PC-3 (cell line): ENCODE data around the gene PAPPA. TPM values are rescaled to one million over a fixed set of nuclear protein-coding genes. Genes with fewer than 3 reads are reported as not detected.

Experiments
- ATAC-seq: fragments of 200-7000 bp; cut with Tn5 transposase; 2 replicates; pipeline ENCODE4 v1.9.1; 2020; ENCODE audit warnings: mild to moderate bottlenecking, moderate library complexity
- BruUV-seq: library from RNA; stranded (reverse); fragments of 400-500 nt; replicated peaks from 2 replicates; lab custom pipeline; 2021; lab: Mats Ljungman, UMichigan
- CTCF ChIA-PET: fragments of 300-600 bp; sonication (Branson Sonifier 250); formaldehyde crosslinking; loops from one replicate; lab custom pipeline; 2022; ENCODE audit warnings: antibody characterized with exemption; lab: Charles Lee
- POLR2A ChIA-PET: fragments of 300-600 bp; sonication (Branson Sonifier 250); formaldehyde crosslinking; loops from one replicate; lab custom pipeline; 2022; ENCODE audit warnings: antibody characterized with exemption; ENCODE audit not compliant: unreplicated experiment; lab: Charles Lee
- DNase-seq: peaks from one replicate; pipeline ENCODE4 v3.0.0-alpha.2; 2015
- H2AFZ ChIP-seq: fragments of 300-600 bp; sonication (generic); 2 replicates; pipeline ENCODE4 v1.6.0; 2016; ENCODE audit warnings: antibody characterized with exemption, low read length
- H3F3A ChIP-seq: fragments of 300-600 bp; sonication (generic); one replicate; pipeline ENCODE4 v1.6.0; 2017; ENCODE audit warnings: antibody characterized with exemption, low read length, control low read depth, mild to moderate bottlenecking; ENCODE audit not compliant: unreplicated experiment
- H3K27ac ChIP-seq: fragments of 300-600 bp; sonication (generic); 2 replicates; pipeline ENCODE4 v1.5.1; 2016; ENCODE audit warnings: mild to moderate bottlenecking, low read length
- H3K27me3 ChIP-seq: fragments of 300-600 bp; sonication (generic); 2 replicates; pipeline ENCODE4 v1.6.1; 2016; ENCODE audit warnings: low read length, mixed read lengths
- H3K36me3 ChIP-seq: fragments of 300-600 bp; sonication (generic); 2 replicates; pipeline ENCODE4 v1.6.1; 2016; ENCODE audit warnings: low read depth, mixed run types, low read length, mixed read lengths
- H3K4me1 ChIP-seq: fragments of 300-600 bp; sonication (generic); 2 replicates; pipeline ENCODE4 v1.5.1; 2016; ENCODE audit warnings: low read length; ENCODE audit not compliant: insufficient read depth
- H3K4me2 ChIP-seq: fragments of 300-600 bp; sonication (generic); 2 replicates; pipeline ENCODE4 v1.6.0; 2016; ENCODE audit warnings: low read length
- H3K4me3 ChIP-seq: fragments of 300-600 bp; sonication (generic); 2 replicates; pipeline ENCODE4 v1.5.1; 2016; ENCODE audit warnings: mild to moderate bottlenecking, low read length, mixed read lengths
- H3K79me2 ChIP-seq: fragments of 300-600 bp; sonication (generic); 2 replicates; pipeline ENCODE4 v1.6.1; 2017; ENCODE audit warnings: low read length, mixed read lengths
- H3K9ac ChIP-seq: fragments of 300-600 bp; sonication (generic); 2 replicates; pipeline ENCODE4 v1.6.0; 2016; ENCODE audit warnings: mild to moderate bottlenecking, low read length
- H3K9me2 ChIP-seq: fragments of 300-600 bp; sonication (generic); replicated peaks from 2 replicates; pipeline ENCODE4 v1.6.1; 2016; ENCODE audit warnings: mixed run types, low read length, mixed read lengths
- H3K9me3 ChIP-seq: fragments of 300-600 bp; sonication (generic); 2 replicates; pipeline ENCODE4 v1.6.1; 2016; ENCODE audit warnings: low read length, mixed read lengths
- H4K20me1 ChIP-seq: fragments of 300-600 bp; sonication (generic); 2 replicates; pipeline ENCODE4 v1.6.1; 2016; ENCODE audit warnings: low read length, mixed read lengths
- CTCF ChIP-seq: fragments of 300-600 bp; sonication (generic); conservative IDR thresholded peaks from 2 replicates; pipeline ENCODE4 v1.5.1; 2017; ENCODE audit warnings: antibody characterized with exemption, low read depth, mild to moderate bottlenecking, low read length
- EZH2 ChIP-seq: fragments of 300-600 bp; sonication (generic); IDR thresholded peaks from one replicate; pipeline ENCODE4 v1.6.1; 2017; ENCODE audit warnings: antibody characterized with exemption, mild to moderate bottlenecking, low read length; ENCODE audit not compliant: unreplicated experiment
- EZH2phosphoT487 ChIP-seq: fragments of 300-600 bp; sonication (generic); IDR thresholded peaks from 2 replicates; pipeline ENCODE4 v1.6.1; 2018; ENCODE audit warnings: mild to moderate bottlenecking, antibody characterized with exemption, low read length, borderline replicate concordance
- intact Hi-C: fragments of 100-400 bp; cut with micrococcal nuclease; formaldehyde crosslinking; loops from 2 replicates; pipeline ENCODE4 v1.9.0; 2023
- total RNA-seq: library from RNA; depleted of rRNA; stranded (reverse); fragments of >200 nt; gene quantifications from 2 replicates; pipeline ENCODE4 v1.2.3, GENCODE V29; 2014

The PAPPA gene
- total RNA-seq, 1 experiment from 2014 or later, result not detected

DNA sequence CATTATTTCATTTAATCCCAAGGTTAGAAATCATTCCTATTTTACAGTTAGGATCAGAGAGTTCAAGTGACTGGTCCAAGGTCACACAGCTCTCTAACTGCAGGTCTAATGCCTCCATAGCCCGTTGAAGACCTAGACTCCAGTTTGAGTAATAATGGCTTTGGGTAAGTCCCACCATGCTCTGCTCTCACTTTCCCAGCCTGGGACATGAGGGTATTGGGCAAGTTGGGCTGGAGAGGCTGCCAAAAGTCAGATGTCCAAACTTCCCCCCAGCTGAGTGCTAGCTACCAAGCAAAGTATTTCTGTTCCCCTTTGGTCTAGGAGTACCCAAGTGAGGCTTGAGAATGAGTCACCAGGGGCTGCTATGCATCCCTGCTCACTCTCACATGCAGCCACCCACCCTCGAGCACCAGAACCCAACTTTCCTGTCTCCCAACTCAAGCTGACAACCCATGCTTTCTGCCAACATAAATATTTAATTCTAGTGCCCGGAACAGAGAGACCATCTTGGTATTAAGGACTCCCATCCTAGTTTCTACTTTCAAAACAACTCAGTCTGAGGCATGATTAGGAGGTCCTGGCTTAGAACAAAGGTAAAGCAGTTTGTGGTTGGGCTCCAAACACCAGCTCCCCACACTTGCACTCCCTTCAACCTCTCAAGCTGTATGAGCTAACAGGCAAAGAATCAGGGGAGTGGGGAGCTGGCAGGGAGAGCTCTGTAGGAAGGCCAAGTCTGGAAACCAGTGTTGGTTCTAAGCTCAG lies 297.0 kb downstream of the PAPPA start:
- no TSS peak for BruUV-seq
- Histone ChIP-seq H3K79me2 (no peaks in the 10 kb centered on the region), H3K9me2 (no peaks in the 10 kb centered on the region), H3K4me3 (no peak overlapping the region), H3K4me2 (no peak overlapping the region), H3K27ac (no peak overlapping the region), H3F3A (no peaks in the 10 kb centered on the region), H3K27me3 (no peaks in the 10 kb centered on the region), H3K9ac (no peak overlapping the region), H3K9me3 (no peaks in the 10 kb centered on the region), H3K4me1 (no peaks in the 10 kb centered on the region), H2AFZ (no peak overlapping the region), H3K36me3 (no peaks in the 10 kb centered on the region), H4K20me1 (no peaks in the 10 kb centered on the region)
- DNase-seq, result peak; percentile 26
- TF ChIP-seq EZH2 (no peak), EZH2phosphoT487 (no peak), CTCF (no peak)
- ChIA-PET POLR2A (no interaction called here), CTCF (no interaction called here)
- ATAC-seq, result no peak
- intact Hi-C loops, result no loop called here

- no peak for ATAC-seq
Measured at GRCh38 chr9:116451500-116452115, 298.0 kb downstream of the PAPPA start.

More at GRCh38 chr9:116451500-116452115, 298.0 kb downstream of the PAPPA start:
- no peaks in the 10 kb centered on the region for H3F3A ChIP-seq
- BruUV-seq, result no TSS peak
- no peaks in the 10 kb centered on the region for H3K79me2 ChIP-seq
- intact Hi-C loops, result no loop called here
- no peak overlapping the region for H3K4me3 ChIP-seq
- H3K27ac ChIP-seq, result no peak overlapping the region
- TF ChIP-seq EZH2 (no peak), EZH2phosphoT487 (no peak), CTCF (no peak)
- H2AFZ ChIP-seq, result no peak overlapping the region
- H3K4me2 ChIP-seq, result no peak overlapping the region
- CTCF ChIA-PET, result no interaction called here
- H3K36me3 ChIP-seq, result no peaks in the 10 kb centered on the region
- DNase-seq, result peak; percentile 2
- H3K9me3 ChIP-seq, result no peaks in the 10 kb centered on the region
- no peak overlapping the region for H3K9ac ChIP-seq
- H3K4me1 ChIP-seq, result no peaks in the 10 kb centered on the region
- POLR2A ChIA-PET, result no interaction called here
- no peaks in the 10 kb centered on the region for H3K9me2 ChIP-seq
- H4K20me1 ChIP-seq, result no peaks in the 10 kb centered on the region
- H3K27me3 ChIP-seq, result no peaks in the 10 kb centered on the region
